PC-3 (cell line): Measurements from ENCODE around the gene LUZP1. TPM values are rescaled to one million over a fixed set of nuclear protein-coding genes. Genes with fewer than 3 reads are reported as not detected.

Experiments
- ATAC-seq: fragments of 200-7000 bp; cut with Tn5 transposase; 2 replicates; pipeline ENCODE4 v1.9.1; 2020; ENCODE audit warnings: mild to moderate bottlenecking, moderate library complexity
- BruUV-seq: library from RNA; stranded (reverse); fragments of 400-500 nt; replicated peaks from 2 replicates; lab custom pipeline; 2021; lab: Mats Ljungman, UMichigan
- CTCF ChIA-PET: fragments of 300-600 bp; sonication (Branson Sonifier 250); formaldehyde crosslinking; loops from one replicate; lab custom pipeline; 2022; ENCODE audit warnings: antibody characterized with exemption; lab: Charles Lee
- POLR2A ChIA-PET: fragments of 300-600 bp; sonication (Branson Sonifier 250); formaldehyde crosslinking; loops from one replicate; lab custom pipeline; 2022; ENCODE audit warnings: antibody characterized with exemption; ENCODE audit not compliant: unreplicated experiment; lab: Charles Lee
- DNase-seq: peaks from one replicate; pipeline ENCODE4 v3.0.0-alpha.2; 2015
- H2AFZ ChIP-seq: fragments of 300-600 bp; sonication (generic); 2 replicates; pipeline ENCODE4 v1.6.0; 2016; ENCODE audit warnings: antibody characterized with exemption, low read length
- H3F3A ChIP-seq: fragments of 300-600 bp; sonication (generic); one replicate; pipeline ENCODE4 v1.6.0; 2017; ENCODE audit warnings: antibody characterized with exemption, low read length, control low read depth, mild to moderate bottlenecking; ENCODE audit not compliant: unreplicated experiment
- H3K27ac ChIP-seq: fragments of 300-600 bp; sonication (generic); 2 replicates; pipeline ENCODE4 v1.5.1; 2016; ENCODE audit warnings: mild to moderate bottlenecking, low read length
- H3K27me3 ChIP-seq: fragments of 300-600 bp; sonication (generic); 2 replicates; pipeline ENCODE4 v1.6.1; 2016; ENCODE audit warnings: low read length, mixed read lengths
- H3K36me3 ChIP-seq: fragments of 300-600 bp; sonication (generic); 2 replicates; pipeline ENCODE4 v1.6.1; 2016; ENCODE audit warnings: low read depth, mixed run types, low read length, mixed read lengths
- H3K4me1 ChIP-seq: fragments of 300-600 bp; sonication (generic); 2 replicates; pipeline ENCODE4 v1.5.1; 2016; ENCODE audit warnings: low read length; ENCODE audit not compliant: insufficient read depth
- H3K4me2 ChIP-seq: fragments of 300-600 bp; sonication (generic); 2 replicates; pipeline ENCODE4 v1.6.0; 2016; ENCODE audit warnings: low read length
- H3K4me3 ChIP-seq: fragments of 300-600 bp; sonication (generic); 2 replicates; pipeline ENCODE4 v1.5.1; 2016; ENCODE audit warnings: mild to moderate bottlenecking, low read length, mixed read lengths
- H3K79me2 ChIP-seq: fragments of 300-600 bp; sonication (generic); 2 replicates; pipeline ENCODE4 v1.6.1; 2017; ENCODE audit warnings: low read length, mixed read lengths
- H3K9ac ChIP-seq: fragments of 300-600 bp; sonication (generic); 2 replicates; pipeline ENCODE4 v1.6.0; 2016; ENCODE audit warnings: mild to moderate bottlenecking, low read length
- H3K9me2 ChIP-seq: fragments of 300-600 bp; sonication (generic); replicated peaks from 2 replicates; pipeline ENCODE4 v1.6.1; 2016; ENCODE audit warnings: mixed run types, low read length, mixed read lengths
- H3K9me3 ChIP-seq: fragments of 300-600 bp; sonication (generic); 2 replicates; pipeline ENCODE4 v1.6.1; 2016; ENCODE audit warnings: low read length, mixed read lengths
- H4K20me1 ChIP-seq: fragments of 300-600 bp; sonication (generic); 2 replicates; pipeline ENCODE4 v1.6.1; 2016; ENCODE audit warnings: low read length, mixed read lengths
- EZH2 ChIP-seq: fragments of 300-600 bp; sonication (generic); IDR thresholded peaks from one replicate; pipeline ENCODE4 v1.6.1; 2017; ENCODE audit warnings: antibody characterized with exemption, mild to moderate bottlenecking, low read length; ENCODE audit not compliant: unreplicated experiment
- EZH2phosphoT487 ChIP-seq: fragments of 300-600 bp; sonication (generic); IDR thresholded peaks from 2 replicates; pipeline ENCODE4 v1.6.1; 2018; ENCODE audit warnings: mild to moderate bottlenecking, antibody characterized with exemption, low read length, borderline replicate concordance
- intact Hi-C: fragments of 100-400 bp; cut with micrococcal nuclease; formaldehyde crosslinking; loops from 2 replicates; pipeline ENCODE4 v1.9.0; 2023
- total RNA-seq: library from RNA; depleted of rRNA; stranded (reverse); fragments of >200 nt; gene quantifications from 2 replicates; pipeline ENCODE4 v1.2.3, GENCODE V29; 2014
- TF ChIP-seq, protein P1 (sequence below): fragments of 300-600 bp; sonication (generic); conservative IDR thresholded peaks from 2 replicates; pipeline ENCODE4 v1.5.1; 2017; ENCODE audit warnings: antibody characterized with exemption, low read depth, mild to moderate bottlenecking, low read length

LUZP1 gene
- total RNA-seq, 1 experiment from 2014 or later = 17.8 TPM

DNA sequence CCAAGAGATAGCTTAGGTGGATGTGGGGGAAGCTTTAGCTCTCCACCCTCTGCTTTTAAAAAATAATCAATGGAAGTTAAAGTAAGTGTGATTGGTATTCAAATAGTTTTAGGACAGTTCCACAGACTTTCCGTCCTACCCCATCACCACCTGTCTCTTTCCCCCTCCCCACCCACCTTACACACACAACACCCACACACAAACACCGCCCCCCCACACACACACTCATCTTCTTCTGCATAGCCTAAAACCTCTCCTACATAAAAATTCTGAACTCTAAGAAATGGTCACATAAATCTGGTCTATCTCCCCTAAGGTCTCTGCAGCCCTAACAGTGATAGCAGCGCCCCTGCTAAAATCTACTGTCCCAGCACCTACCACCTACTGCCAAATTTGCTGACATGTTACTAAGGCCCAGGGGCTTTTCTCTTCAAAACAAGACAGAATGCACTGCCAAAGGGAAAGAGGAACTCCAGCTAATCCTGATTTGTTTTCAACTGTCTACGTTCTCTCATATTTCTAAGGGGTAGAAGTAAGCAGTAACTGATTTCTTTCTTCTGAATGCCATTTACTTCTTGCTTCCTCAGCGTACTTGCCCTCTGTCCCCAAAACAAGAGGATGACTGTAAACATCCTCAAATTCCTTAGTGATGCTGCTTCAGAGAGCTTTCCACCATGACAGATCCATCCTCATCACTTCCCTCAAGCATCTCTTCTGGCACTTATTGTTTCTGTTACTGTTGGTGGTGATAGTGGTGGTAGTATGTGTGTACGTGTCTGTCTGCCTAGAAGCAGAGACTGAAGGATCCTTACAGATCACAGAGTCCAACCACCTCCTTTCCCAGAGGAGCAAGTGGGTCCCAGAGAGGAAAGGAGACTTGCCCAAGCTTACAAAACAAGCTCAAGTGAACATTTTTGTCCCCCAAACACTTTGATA, 56.8 kb downstream of the LUZP1 start:
- peaks cover 12% of the 10 kb centered on the region; the same call in 1 of the 2 replicates for H3K36me3 ChIP-seq
- peaks cover 13% of the 10 kb centered on the region for H3K4me1 ChIP-seq
- no peaks in the 10 kb centered on the region for H3K27me3 ChIP-seq
- DNase-seq (no peak), ATAC-seq (no peak)
- no peak overlapping the region for H3K27ac ChIP-seq
- H3K4me2 ChIP-seq = no peak overlapping the region
- no peak overlapping the region for H2AFZ ChIP-seq
- no peaks in the 10 kb centered on the region for H3K9me3 ChIP-seq
- no peaks in the 10 kb centered on the region for H3F3A ChIP-seq
- H4K20me1 ChIP-seq = peaks cover 8% of the 10 kb centered on the region; the same call in 1 of the 2 replicates
- ChIA-PET POLR2A (interaction anchor here (0.6 kb wide), 1 partner anchor 28 kb away, joined by 3 read pairs; no protein-coding TSS in a partner anchor), CTCF (no interaction called here)
- no peak overlapping the region for H3K9ac ChIP-seq
- no peaks in the 10 kb centered on the region for H3K9me2 ChIP-seq
- intact Hi-C loops = no loop called here
- H3K4me3 ChIP-seq = no peak overlapping the region
- TF ChIP-seq EZH2 (no peak), EZH2phosphoT487 (no peak)
- TF ChIP-seq, protein P1, sequence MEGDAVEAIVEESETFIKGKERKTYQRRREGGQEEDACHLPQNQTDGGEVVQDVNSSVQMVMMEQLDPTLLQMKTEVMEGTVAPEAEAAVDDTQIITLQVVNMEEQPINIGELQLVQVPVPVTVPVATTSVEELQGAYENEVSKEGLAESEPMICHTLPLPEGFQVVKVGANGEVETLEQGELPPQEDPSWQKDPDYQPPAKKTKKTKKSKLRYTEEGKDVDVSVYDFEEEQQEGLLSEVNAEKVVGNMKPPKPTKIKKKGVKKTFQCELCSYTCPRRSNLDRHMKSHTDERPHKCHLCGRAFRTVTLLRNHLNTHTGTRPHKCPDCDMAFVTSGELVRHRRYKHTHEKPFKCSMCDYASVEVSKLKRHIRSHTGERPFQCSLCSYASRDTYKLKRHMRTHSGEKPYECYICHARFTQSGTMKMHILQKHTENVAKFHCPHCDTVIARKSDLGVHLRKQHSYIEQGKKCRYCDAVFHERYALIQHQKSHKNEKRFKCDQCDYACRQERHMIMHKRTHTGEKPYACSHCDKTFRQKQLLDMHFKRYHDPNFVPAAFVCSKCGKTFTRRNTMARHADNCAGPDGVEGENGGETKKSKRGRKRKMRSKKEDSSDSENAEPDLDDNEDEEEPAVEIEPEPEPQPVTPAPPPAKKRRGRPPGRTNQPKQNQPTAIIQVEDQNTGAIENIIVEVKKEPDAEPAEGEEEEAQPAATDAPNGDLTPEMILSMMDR = no peak
- H3K79me2 ChIP-seq = peaks cover 75% of the 10 kb centered on the region
- no TSS peak for BruUV-seq

DNA sequence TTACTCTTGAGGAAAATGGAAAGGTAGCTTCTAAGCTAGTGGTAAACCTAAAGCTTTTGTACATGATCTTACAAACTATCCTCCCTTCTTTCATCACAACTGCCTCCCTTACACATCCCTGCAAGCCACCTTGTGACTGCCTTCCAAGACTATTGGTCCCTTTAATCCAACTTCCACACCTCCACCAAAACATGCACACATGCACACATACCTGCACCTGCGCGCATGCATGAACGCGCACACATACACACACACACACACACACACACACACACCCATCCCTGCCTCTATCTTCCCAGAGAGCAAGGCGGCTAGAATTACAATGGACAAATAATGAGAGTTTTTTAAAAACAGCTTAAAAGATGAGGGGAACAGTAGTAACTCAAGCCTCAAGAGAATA, 58.3 kb downstream of the LUZP1 start:
- intact Hi-C loops = no loop called here
- no peaks in the 10 kb centered on the region for H3K27me3 ChIP-seq
- H3K27ac ChIP-seq = no peak overlapping the region
- no peak for ATAC-seq
- no peak overlapping the region for H3K4me2 ChIP-seq
- POLR2A ChIA-PET = no interaction called here
- no peaks in the 10 kb centered on the region for H3K9me2 ChIP-seq
- H3F3A ChIP-seq = no peaks in the 10 kb centered on the region
- no peak for DNase-seq
- CTCF ChIA-PET = interaction anchor here (0.7 kb wide), 1 partner anchor 133 kb away, joined by 9 read pairs; no protein-coding TSS in a partner anchor
- TF ChIP-seq EZH2phosphoT487 = no peak
- no peak for TF ChIP-seq EZH2
- TF ChIP-seq, protein P1 = no peak
- peaks cover 8% of the 10 kb centered on the region; the same call in 1 of the 2 replicates for H4K20me1 ChIP-seq
- peaks cover 12% of the 10 kb centered on the region; the same call in 1 of the 2 replicates for H3K36me3 ChIP-seq
- no peak overlapping the region for H3K4me3 ChIP-seq
- H2AFZ ChIP-seq = no peak overlapping the region
- H3K9ac ChIP-seq = no peak overlapping the region
- no TSS peak for BruUV-seq
- H3K4me1 ChIP-seq = peaks cover 13% of the 10 kb centered on the region
- H3K79me2 ChIP-seq = peaks cover 61% of the 10 kb centered on the region
- no peaks in the 10 kb centered on the region for H3K9me3 ChIP-seq
